NK-92 treated with Interleukin-12 subunit alpha and Interleukin-12 subunit beta, amount 100 ng/mL, for 24 hours (cell line): ENCODE results near the gene CORO2B.
A peak's percentile ranks its signal among the peaks of the same experiment; 100 is the strongest.

Experiments used
- DNase-seq: peaks from one replicate; lab custom pipeline; 2025; lab: John Stamatoyannopoulos, UW

The CORO2B gene

GRCh38 chr15:68609629-68610028 lies 30.8 kb downstream of the CORO2B start:
- no peak for DNase-seq

- DNase-seq = no peak
Measured at GRCh38 chr15:68610825-68611224, 32.0 kb downstream of the CORO2B start.

GRCh38 chr15:68612503-68612902 lies 33.7 kb downstream of the CORO2B start:
- DNase-seq = no peak

GRCh38 chr15:68612979-68613740 lies 34.4 kb downstream of the CORO2B start:
- no peak for DNase-seq

- DNase-seq = no peak
Measured at GRCh38 chr15:68614286-68615035, 35.7 kb downstream of the CORO2B start.

GRCh38 chr15:68615301-68615700 lies 36.5 kb downstream of the CORO2B start:
- DNase-seq = no peak

GRCh38 chr15:68615811-68616210 lies 37.0 kb downstream of the CORO2B start:
- DNase-seq = no peak

- DNase-seq = no peak
Measured at GRCh38 chr15:68616397-68616796, 37.6 kb downstream of the CORO2B start.

GRCh38 chr15:68617001-68617400 lies 38.2 kb downstream of the CORO2B start:
- no peak for DNase-seq

- DNase-seq = no peak
Measured at GRCh38 chr15:68617777-68618176, 39.0 kb downstream of the CORO2B start.

GRCh38 chr15:68618394-68618793 lies 39.6 kb downstream of the CORO2B start:
- no peak for DNase-seq

- DNase-seq = no peak
Measured at GRCh38 chr15:68618908-68619698, 40.3 kb downstream of the CORO2B start.

- no peak for DNase-seq
Measured at GRCh38 chr15:68620721-68621527, 42.1 kb downstream of the CORO2B start.

- DNase-seq = no peak
Measured at GRCh38 chr15:68621535-68621934, 42.7 kb downstream of the CORO2B start.

- no peak for DNase-seq
Measured at GRCh38 chr15:68623301-68623892, 44.6 kb downstream of the CORO2B start.

GRCh38 chr15:68625853-68626252 lies 47.1 kb downstream of the CORO2B start:
- DNase-seq = no peak

GRCh38 chr15:68626283-68626682 lies 47.5 kb downstream of the CORO2B start:
- no peak for DNase-seq

GRCh38 chr15:68626739-68627138 lies 47.9 kb downstream of the CORO2B start:
- peak; percentile 35 for DNase-seq

GRCh38 chr15:68627476-68627875 lies 48.7 kb downstream of the CORO2B start:
- no peak for DNase-seq

GRCh38 chr15:68627995-68628394 lies 49.2 kb downstream of the CORO2B start:
- DNase-seq = no peak

- DNase-seq = no peak
Measured at GRCh38 chr15:68629519-68630210, 50.9 kb downstream of the CORO2B start.
